Esophagus muscularis mucosa (tissue), 4 donors: ENCODE measurements around the gene ZC3H12A. TPM values are rescaled to one million over a fixed set of nuclear protein-coding genes. Genes with fewer than 3 reads are reported as not detected.
A peak's percentile ranks its signal among the peaks of the same experiment; 100 is the strongest.

ENCODE experiments used
- DNase-seq: peaks from one replicate; pipeline ENCODE4 v3.0.0-alpha.2; 2017; ENCODE audit errors: extremely low spot score
- H3K27ac ChIP-seq, 4 donors: fragments of 200-600 bp; sonication (generic); replicated peaks in 1 of 4; 1 replicate in 3 of 4; 2 replicates in 1 of 4; pipeline ENCODE4 v1.5.1; 2016 to 2019; ENCODE audit warnings: mild to moderate bottlenecking in 1 of 4
- H3K27me3 ChIP-seq, 4 donors: fragments of 200-600 bp; sonication (generic); one replicate each; pipeline versions ENCODE4 v1.5.1 to v1.6.0; 2016 to 2019
- H3K36me3 ChIP-seq, 4 donors: fragments of 200-600 bp; sonication (generic); one replicate each; pipeline ENCODE4 v1.5.1; 2016 to 2019
- H3K4me1 ChIP-seq, 4 donors: fragments of 200-600 bp; sonication (generic); one replicate each; pipeline ENCODE4 v1.5.1; 2016 to 2019
- H3K4me3 ChIP-seq, 4 donors: fragments of 200-600 bp; sonication (generic); 1 replicate in 2 of 4; 2 replicates in 2 of 4; pipeline ENCODE4 v1.5.1; 2016 to 2019; ENCODE audit warnings: mild to moderate bottlenecking in 4 of 4, moderate library complexity in 1 of 4
- H3K9me3 ChIP-seq, 4 donors: fragments of 200-600 bp; sonication (generic); 1 replicate in 3 of 4; 2 replicates in 1 of 4; pipeline ENCODE4 v1.5.1; 2016 to 2019
- EP300 ChIP-seq: sonication (generic); formaldehyde crosslinking; IDR thresholded peaks from one replicate; pipeline ENCODE4 v1.6.1; 2017; ENCODE audit warnings: antibody characterized with exemption
- POLR2A ChIP-seq: fragments of 450-650 bp; IDR thresholded peaks from one replicate; pipeline ENCODE4 v1.6.1; 2017; ENCODE audit warnings: antibody characterized with exemption, moderate library complexity, mild to moderate bottlenecking, low read depth
- POLR2AphosphoS5 ChIP-seq, 2 donors: sonication (generic); formaldehyde crosslinking; IDR thresholded peaks; one replicate each; pipeline ENCODE4 v1.6.1; 2017; ENCODE audit warnings: antibody characterized with exemption in 2 of 2
- WGBS: methylation state at CpG from one replicate; pipeline ENCODE4 v1.1.5; 2018; 5-methylcytosine and 5-hydroxymethylcytosine counted together
- intact Hi-C: fragments of 100-400 bp; cut with DNase I; formaldehyde crosslinking; loops from one replicate; pipeline ENCODE4 v1.15.1; 2023
- small RNA-seq, 3 donors: library from RNA; depleted of rRNA; stranded (forward); fragments of <200 nt; gene quantifications; one replicate each; pipeline ENCODE3, GENCODE V24; 2016
- total RNA-seq, 4 donors: library from RNA; depleted of rRNA; stranded (reverse); fragments of >200 nt; gene quantifications; one replicate each; pipeline versions ENCODE4 v1.1.0 to v1.2.1, GENCODE V29; 2016
- TF ChIP-seq, protein P1 (sequence below), 3 experiments: fragments of 200-600 bp in 2 of 3; fragments of 450-650 bp in 1 of 3; sonication (generic) in 2 of 3; IDR thresholded peaks; one replicate each; pipeline ENCODE4 v1.5.1; 2017 to 2019; ENCODE audit warnings: antibody characterized with exemption in 3 of 3, mild to moderate bottlenecking in 2 of 3, moderate library complexity in 1 of 3

Gene ZC3H12A
- total RNA-seq, 4 donors from 2014 or later, result 9.6 to 23.5 (median 11.7) TPM

- no peak overlapping the region for H3K4me3 ChIP-seq
- no peak for DNase-seq
- H3K27ac ChIP-seq, result peak overlapping the region; percentile 59 to 79 (median 72)
- H3K4me1 ChIP-seq, result peaks cover 15 to 22% (median 16%) of the 10 kb centered on the region in 4 donors
- H3K9me3 ChIP-seq, result no peaks in the 10 kb centered on the region
- intact Hi-C loops, result no loop called here
- H3K36me3 ChIP-seq, result peaks cover 15 to 33% (median 31%) of the 10 kb centered on the region in 4 donors
- TF ChIP-seq POLR2AphosphoS5 (IDR thresholded peaks at IDR 0.05) (no peak), POLR2A (no peak), EP300 (no peak)
- TF ChIP-seq, protein P1, sequence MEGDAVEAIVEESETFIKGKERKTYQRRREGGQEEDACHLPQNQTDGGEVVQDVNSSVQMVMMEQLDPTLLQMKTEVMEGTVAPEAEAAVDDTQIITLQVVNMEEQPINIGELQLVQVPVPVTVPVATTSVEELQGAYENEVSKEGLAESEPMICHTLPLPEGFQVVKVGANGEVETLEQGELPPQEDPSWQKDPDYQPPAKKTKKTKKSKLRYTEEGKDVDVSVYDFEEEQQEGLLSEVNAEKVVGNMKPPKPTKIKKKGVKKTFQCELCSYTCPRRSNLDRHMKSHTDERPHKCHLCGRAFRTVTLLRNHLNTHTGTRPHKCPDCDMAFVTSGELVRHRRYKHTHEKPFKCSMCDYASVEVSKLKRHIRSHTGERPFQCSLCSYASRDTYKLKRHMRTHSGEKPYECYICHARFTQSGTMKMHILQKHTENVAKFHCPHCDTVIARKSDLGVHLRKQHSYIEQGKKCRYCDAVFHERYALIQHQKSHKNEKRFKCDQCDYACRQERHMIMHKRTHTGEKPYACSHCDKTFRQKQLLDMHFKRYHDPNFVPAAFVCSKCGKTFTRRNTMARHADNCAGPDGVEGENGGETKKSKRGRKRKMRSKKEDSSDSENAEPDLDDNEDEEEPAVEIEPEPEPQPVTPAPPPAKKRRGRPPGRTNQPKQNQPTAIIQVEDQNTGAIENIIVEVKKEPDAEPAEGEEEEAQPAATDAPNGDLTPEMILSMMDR (IDR thresholded peaks at IDR 0.05), result no peak
- no peaks in the 10 kb centered on the region for H3K27me3 ChIP-seq
- WGBS, result 90% methylated on average over 4 of the region's 4 CpGs
Observed at GRCh38 chr1:37533317-37534093, 59.1 kb downstream of the ZC3H12A start.

Small RNA genes lying within 50 kb of the gene (small RNA-seq; reads per million reads assigned to genes)
- gene MIR5581, result 0 reads per million in 3 donors

Other genes starting within 250 kb of the ZC3H12A start
- gene MEAF6, start 40.2 kb downstream of the ZC3H12A start, total RNA-seq, result 100 to 1,000 TPM in 1 of 4 donors, 10 to 100 TPM in 3; 55.2 to 100 (median 78.3) TPM
- gene SNIP1, start 79.7 kb downstream of the ZC3H12A start, total RNA-seq, result 10 to 100 TPM in 3 of 4 donors, 1 to 10 TPM in 1; 9.8 to 19.9 (median 12.1) TPM
- gene DNALI1, start 82.4 kb downstream of the ZC3H12A start, total RNA-seq, result 10 to 100 TPM; 10.4 to 15.7 (median 13.6) TPM
- 10 to 100 TPM; 25.1 to 36.4 (median 27.0) TPM for gene GNL2, start 121.4 kb downstream of the ZC3H12A start, total RNA-seq
- gene RSPO1, start 160.3 kb downstream of the ZC3H12A start, total RNA-seq, result 1 to 10 TPM; 1.0 to 1.8 (median 1.5) TPM
- gene CDCA8, start 217.9 kb downstream of the ZC3H12A start, total RNA-seq, result under 1 TPM in 3 of 4 donors, not detected in 1; 0.26 to 0.42 (median 0.40) TPM